DOHH2 (cell line): ENCODE data around the gene GAB1.

Experiments
- H3F3A ChIP-seq: fragments of 200-600 bp; sonication (generic), shearing (Covaris generic); 2 replicates; pipeline ENCODE4 v1.6.0; 2016; ENCODE audit warnings: antibody characterized with exemption, mild to moderate bottlenecking; ENCODE audit not compliant: control insufficient read depth, insufficient read depth
- H3K27ac ChIP-seq: fragments of 200-600 bp; sonication (generic); 2 replicates; pipeline ENCODE4 v1.5.1; 2014; ENCODE audit warnings: low read depth, mild to moderate bottlenecking, low read length, moderate library complexity
- H3K27me3 ChIP-seq: fragments of 200-600 bp; sonication (generic); 2 replicates; pipeline ENCODE4 v1.6.1; 2014; ENCODE audit warnings: mild to moderate bottlenecking, low read length, mixed read lengths; ENCODE audit not compliant: control insufficient read depth
- H3K36me3 ChIP-seq: fragments of 200-600 bp; sonication (generic); 2 replicates; pipeline ENCODE4 v1.6.1; 2014; ENCODE audit warnings: mild to moderate bottlenecking, low read length, moderate library complexity, mixed read lengths; ENCODE audit not compliant: control insufficient read depth
- H3K4me1 ChIP-seq: fragments of 200-600 bp; sonication (generic); 2 replicates; pipeline ENCODE4 v1.6.1; 2014; ENCODE audit warnings: mild to moderate bottlenecking, low read length, mixed read lengths; ENCODE audit not compliant: control insufficient read depth
- H3K4me2 ChIP-seq: fragments of 200-600 bp; sonication (generic); 2 replicates; pipeline ENCODE4 v1.6.0; 2014; ENCODE audit warnings: mild to moderate bottlenecking, low read length, moderate library complexity
- H3K4me3 ChIP-seq: fragments of 200-600 bp; sonication (generic); 2 replicates; pipeline ENCODE4 v1.5.1; 2014; ENCODE audit warnings: mild to moderate bottlenecking, low read length, mixed read lengths
- H3K79me2 ChIP-seq: fragments of 200-600 bp; sonication (generic); 2 replicates; pipeline ENCODE4 v1.6.1; 2014; ENCODE audit warnings: mild to moderate bottlenecking, low read length, mixed read lengths; ENCODE audit not compliant: control insufficient read depth
- H3K9me2 ChIP-seq: fragments of 200-600 bp; sonication (generic); replicated peaks from 2 replicates; pipeline ENCODE4 v1.6.1; 2014; ENCODE audit warnings: mild to moderate bottlenecking, low read length, mixed read lengths; ENCODE audit not compliant: control insufficient read depth
- H3K9me3 ChIP-seq: fragments of 200-600 bp; sonication (generic); 2 replicates; pipeline ENCODE4 v1.6.1; 2014; ENCODE audit warnings: antibody characterized with exemption, low read length, mixed read lengths; ENCODE audit not compliant: control insufficient read depth, insufficient read depth
- H4K20me1 ChIP-seq: fragments of 200-600 bp; sonication (generic); 2 replicates; pipeline ENCODE4 v1.6.0; 2014; ENCODE audit warnings: low read depth, mild to moderate bottlenecking, antibody characterized with exemption, low read length, moderate library complexity; ENCODE audit not compliant: control insufficient read depth, insufficient read depth
- CTCF ChIP-seq: fragments of 200-600 bp; sonication (generic); IDR thresholded peaks from one replicate; pipeline ENCODE4 v1.5.1; 2014; ENCODE audit warnings: antibody characterized with exemption, mild to moderate bottlenecking, low read depth, low read length; ENCODE audit not compliant: poor library complexity, severe bottlenecking
- EZH2phosphoT487 ChIP-seq: fragments of 200-600 bp; sonication (generic); IDR thresholded peaks from 2 replicates; pipeline ENCODE4 v1.6.1; 2017; ENCODE audit warnings: borderline replicate concordance, mild to moderate bottlenecking, antibody characterized with exemption, low read length, moderate library complexity, mixed read lengths

The GAB1 gene

GRCh38 chr4:143326735-143327134 is 9.9 kb upstream of the GAB1 start:
- no peak for TF ChIP-seq CTCF
- no peak for TF ChIP-seq EZH2phosphoT487
- H3K4me2 ChIP-seq, result no peak overlapping the region
- no peaks in the 10 kb centered on the region for H3K36me3 ChIP-seq
- no peak overlapping the region for H3K27ac ChIP-seq
- no peaks in the 10 kb centered on the region for H3K9me2 ChIP-seq
- H3K79me2 ChIP-seq, result no peaks in the 10 kb centered on the region
- H3F3A ChIP-seq, result no peaks in the 10 kb centered on the region
- no peaks in the 10 kb centered on the region for H3K4me1 ChIP-seq
- H3K27me3 ChIP-seq, result no peaks in the 10 kb centered on the region
- H3K9me3 ChIP-seq, result no peaks in the 10 kb centered on the region
- H4K20me1 ChIP-seq, result no peaks in the 10 kb centered on the region
- H3K4me3 ChIP-seq, result no peak overlapping the region

- TF ChIP-seq EZH2phosphoT487, result no peak
- TF ChIP-seq CTCF, result no peak
- H3K4me3 ChIP-seq, result no peak overlapping the region
- 0 out of 2 replicates have a peak, but pooled peaks cover 2% of the 10 kb centered on the region for H3K27me3 ChIP-seq
- no peak overlapping the region for H3K4me2 ChIP-seq
- H4K20me1 ChIP-seq, result no peaks in the 10 kb centered on the region
- no peaks in the 10 kb centered on the region for H3K79me2 ChIP-seq
- H3K9me2 ChIP-seq, result no peaks in the 10 kb centered on the region
- H3K27ac ChIP-seq, result no peak overlapping the region
- H3F3A ChIP-seq, result peaks cover 7% of the 10 kb centered on the region
- no peaks in the 10 kb centered on the region for H3K4me1 ChIP-seq
- no peaks in the 10 kb centered on the region for H3K9me3 ChIP-seq
- no peaks in the 10 kb centered on the region for H3K36me3 ChIP-seq
Measured at GRCh38 chr4:143329985-143330384, 6.7 kb upstream of the GAB1 start.

GRCh38 chr4:143335979-143336780 is 496 bp upstream of the GAB1 start:
- H3K79me2 ChIP-seq, result peaks cover 43% of the 10 kb centered on the region
- peaks cover 10% of the 10 kb centered on the region for H3F3A ChIP-seq
- H3K4me1 ChIP-seq, result peaks cover 26% of the 10 kb centered on the region
- no peak overlapping the region for H3K27ac ChIP-seq
- peaks cover 7% of the 10 kb centered on the region for H3K27me3 ChIP-seq
- no peaks in the 10 kb centered on the region for H4K20me1 ChIP-seq
- H3K9me3 ChIP-seq, result no peaks in the 10 kb centered on the region
- peak overlapping the region; percentile 92 for H3K4me2 ChIP-seq
- peak overlapping the region; percentile 95 for H3K4me3 ChIP-seq
- no peaks in the 10 kb centered on the region; the same call in 1 of the 2 replicates for H3K36me3 ChIP-seq
- H3K9me2 ChIP-seq, result no peaks in the 10 kb centered on the region
- TF ChIP-seq CTCF, result no peak
- no peak for TF ChIP-seq EZH2phosphoT487
